Activated CD4-positive, alpha-beta T cell treated with anti-CD3 and anti-CD28 coated beads, Interleukin-2, amount 10 ng/mL, durations not matched to agents 24 days and 14 days (primary cell): ENCODE results near the gene ITGA1. TPM values are rescaled to one million over a fixed set of nuclear protein-coding genes. Genes with fewer than 3 reads are reported as not detected.
A peak's percentile ranks its signal among the peaks of the same experiment; 100 is the strongest.

Source experiments
- DNase-seq: peaks from one replicate; pipeline ENCODE4 v3.0.0; 2022
- H3K27ac Mint-ChIP-seq: one replicate; pipeline ENCODE4 v1.8.0; 2022; ENCODE audit warnings: mild to moderate bottlenecking, mixed read lengths
- H3K27me3 Mint-ChIP-seq: one replicate; pipeline ENCODE4 v1.8.0; 2022; ENCODE audit warnings: mixed read lengths
- H3K36me3 Mint-ChIP-seq: one replicate; pipeline ENCODE4 v1.8.0; 2022; ENCODE audit warnings: low read depth, mild to moderate bottlenecking, mixed read lengths
- H3K4me1 Mint-ChIP-seq: one replicate; pipeline ENCODE4 v1.8.0; 2021; ENCODE audit warnings: mixed read lengths
- H3K4me3 Mint-ChIP-seq: one replicate; pipeline ENCODE4 v1.8.0; 2022; ENCODE audit warnings: mild to moderate bottlenecking, moderate library complexity, mixed read lengths
- H3K9me3 Mint-ChIP-seq: one replicate; pipeline ENCODE4 v1.8.0; 2021; ENCODE audit warnings: mixed read lengths
- intact Hi-C: fragments of 100-400 bp; cut with micrococcal nuclease; formaldehyde crosslinking; loops from one replicate; pipeline ENCODE4 v1.15.1; 2023
- total RNA-seq: library from RNA; stranded (reverse); gene quantifications from 2 replicates; pipeline ENCODE4 v1.2.3, GENCODE V29; 2022

Gene ITGA1
- total RNA-seq, 1 donor from 2014 or later = 1.6 TPM

DNA sequence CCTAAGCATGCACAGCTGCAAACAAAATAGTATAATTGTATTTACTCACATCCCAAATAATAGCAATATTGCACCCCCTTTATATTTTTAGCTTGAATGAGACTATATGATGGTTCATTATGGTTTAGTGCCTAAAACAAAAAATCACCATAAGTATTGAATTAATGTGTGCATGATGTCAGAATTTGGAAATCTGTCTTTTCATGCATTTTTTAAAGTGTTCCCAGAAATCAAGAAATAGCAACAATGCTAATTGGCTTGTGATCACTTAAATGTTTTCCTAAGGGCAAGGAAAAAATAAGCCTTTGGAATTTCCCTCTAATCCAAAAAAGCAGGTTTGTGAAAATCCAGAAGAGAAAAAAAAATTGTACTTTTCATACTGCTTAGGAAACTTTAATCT lies 150.5 kb downstream of the ITGA1 start:
- intact Hi-C loops = no loop called here
- no peaks in the 10 kb centered on the region for H3K4me1 Mint-ChIP-seq
- peaks cover 24% of the 10 kb centered on the region for H3K27me3 Mint-ChIP-seq
- no peak overlapping the region for H3K27ac Mint-ChIP-seq
- DNase-seq = no peak
- no peak overlapping the region for H3K4me3 Mint-ChIP-seq
- H3K9me3 Mint-ChIP-seq = no peaks in the 10 kb centered on the region
- H3K36me3 Mint-ChIP-seq = no peaks in the 10 kb centered on the region

DNA sequence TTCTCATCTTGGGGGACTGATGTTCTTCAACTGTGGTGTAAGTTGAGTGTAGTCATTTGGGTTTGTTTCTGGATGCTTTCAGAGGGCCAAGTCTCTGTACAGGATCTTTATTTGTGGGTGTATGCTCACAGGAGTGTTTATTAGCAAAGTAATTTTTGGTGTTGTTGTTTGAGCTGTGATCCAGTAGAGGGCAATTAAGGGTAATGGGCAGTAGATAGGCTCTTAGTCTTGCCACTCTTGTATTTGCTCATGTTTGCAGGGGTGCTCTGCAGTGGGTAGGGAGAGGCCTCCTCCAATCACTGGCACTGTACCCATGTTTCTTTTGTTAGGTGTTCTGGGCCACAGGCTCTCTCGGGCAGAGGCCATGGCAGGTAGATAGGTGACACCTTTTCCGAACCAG lies 155.6 kb downstream of the ITGA1 start:
- Mint-ChIP-seq H3K36me3 (no peaks in the 10 kb centered on the region), H3K27me3 (peaks cover 12% of the 10 kb centered on the region), H3K4me1 (peaks cover 12% of the 10 kb centered on the region), H3K4me3 (no peak overlapping the region), H3K9me3 (no peaks in the 10 kb centered on the region), H3K27ac (no peak overlapping the region)
- DNase-seq = no peak
- intact Hi-C loops = loop anchor here (10.0 kb wide), 2 partner anchors 532 to 1282 kb away; no protein-coding TSS in a partner anchor

DNA sequence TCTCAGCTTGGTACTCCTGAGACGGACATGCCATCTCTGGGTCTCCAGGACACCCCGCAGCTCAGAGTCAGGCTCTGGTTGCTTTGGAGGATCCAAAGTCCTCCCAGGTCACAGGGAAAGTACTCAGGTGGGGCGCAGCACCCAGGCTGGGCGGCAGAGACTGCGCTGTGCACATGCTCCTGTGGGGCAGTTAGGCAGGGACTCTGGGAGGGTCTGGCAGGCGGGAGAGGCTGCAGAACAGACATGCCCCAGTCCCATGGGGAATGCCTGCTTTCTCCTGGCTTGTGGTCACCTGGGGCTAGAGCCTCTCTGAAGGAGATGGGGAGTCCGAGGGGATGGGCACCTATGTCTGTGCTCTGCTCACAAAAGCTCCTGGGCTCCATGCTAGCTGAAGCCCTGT lies 156.1 kb downstream of the ITGA1 start:
- Mint-ChIP-seq H3K4me1 (peaks cover 16% of the 10 kb centered on the region), H3K9me3 (no peaks in the 10 kb centered on the region), H3K36me3 (no peaks in the 10 kb centered on the region), H3K27ac (no peak overlapping the region), H3K4me3 (no peak overlapping the region), H3K27me3 (peaks cover 11% of the 10 kb centered on the region)
- intact Hi-C loops = loop anchor here (10.0 kb wide), 2 partner anchors 531 to 1281 kb away; no protein-coding TSS in a partner anchor
- no peak for DNase-seq

- intact Hi-C loops = loop anchor here (10.0 kb wide), 2 partner anchors 530 to 1280 kb away; no protein-coding TSS in a partner anchor
- no peaks in the 10 kb centered on the region for H3K9me3 Mint-ChIP-seq
- no peak overlapping the region for H3K27ac Mint-ChIP-seq
- peaks cover 11% of the 10 kb centered on the region for H3K27me3 Mint-ChIP-seq
- H3K4me1 Mint-ChIP-seq = peaks cover 19% of the 10 kb centered on the region
- DNase-seq = no peak
- H3K36me3 Mint-ChIP-seq = no peaks in the 10 kb centered on the region
- peak overlapping the region; percentile 69 for H3K4me3 Mint-ChIP-seq
These were observed 157.3 kb downstream of the ITGA1 start for GRCh38 chr5:52945040-52945439.

DNA sequence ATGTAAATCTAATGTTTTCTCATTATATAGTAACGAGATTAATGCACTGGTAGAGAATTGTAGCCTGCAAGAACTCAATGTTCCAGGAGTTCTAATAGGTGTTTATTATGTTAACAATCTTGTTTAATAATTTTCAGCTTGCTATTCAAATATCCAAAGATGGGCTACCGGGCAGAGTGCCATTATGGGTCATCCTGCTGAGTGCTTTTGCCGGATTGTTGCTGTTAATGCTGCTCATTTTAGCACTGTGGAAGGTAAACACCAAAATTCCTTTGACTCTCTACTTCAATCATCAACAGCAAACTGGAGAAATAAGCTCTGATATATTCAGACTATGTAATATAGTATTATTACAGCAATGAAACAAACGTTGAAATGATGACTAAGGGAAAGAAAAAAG lies 159.5 kb downstream of the ITGA1 start:
- Mint-ChIP-seq H3K9me3 (no peaks in the 10 kb centered on the region), H3K27ac (no peak overlapping the region), H3K4me3 (no peak overlapping the region), H3K4me1 (peaks cover 19% of the 10 kb centered on the region), H3K36me3 (no peaks in the 10 kb centered on the region), H3K27me3 (peaks cover 5% of the 10 kb centered on the region)
- intact Hi-C loops = loop anchor here (10.0 kb wide), 2 partner anchors 528 to 1278 kb away; no protein-coding TSS in a partner anchor
- no peak for DNase-seq

- Mint-ChIP-seq H3K27ac (no peak overlapping the region), H3K27me3 (peaks cover 5% of the 10 kb centered on the region), H3K4me3 (no peak overlapping the region), H3K4me1 (peaks cover 19% of the 10 kb centered on the region), H3K36me3 (no peaks in the 10 kb centered on the region), H3K9me3 (no peaks in the 10 kb centered on the region)
- intact Hi-C loops = loop anchor here (1.0 to 10.0 kb wide), 5 partner anchors 40 to 1277 kb away; no protein-coding TSS in a partner anchor
- no peak for DNase-seq
These were observed 160.1 kb downstream of the ITGA1 start for GRCh38 chr5:52947851-52948250.

DNA sequence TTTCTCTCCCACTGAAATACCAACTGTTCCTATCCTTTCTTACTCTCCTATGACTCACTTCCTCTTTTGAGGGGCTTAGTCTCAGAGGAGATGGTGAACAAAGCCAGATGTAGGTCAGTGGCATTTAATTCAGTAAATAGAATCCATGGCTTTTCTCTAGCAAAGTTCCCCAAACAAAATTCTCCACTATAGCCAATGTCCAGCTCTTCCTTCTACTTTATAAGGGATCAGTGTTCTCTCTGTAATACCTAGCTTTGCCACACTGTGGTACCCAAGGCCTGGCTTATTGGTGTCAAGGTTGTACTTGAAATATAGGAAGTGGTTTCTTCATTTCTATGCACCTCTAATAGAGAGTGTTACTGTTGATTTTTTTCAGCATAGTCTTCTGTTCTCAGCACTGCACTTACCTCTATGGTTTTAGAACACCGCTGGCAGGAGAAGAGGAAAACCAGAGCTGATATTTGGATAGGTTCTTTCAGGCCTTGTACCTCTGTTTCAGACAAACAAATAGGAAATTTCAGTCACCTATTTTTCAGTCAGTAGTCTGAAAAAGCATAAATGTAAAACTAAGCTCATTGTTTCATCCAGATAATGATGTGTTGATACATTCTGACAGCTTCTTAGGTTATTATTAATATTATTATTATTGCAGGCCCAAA lies 160.8 kb downstream of the ITGA1 start:
- peak; percentile 92 for DNase-seq
- Mint-ChIP-seq H3K36me3 (no peaks in the 10 kb centered on the region), H3K4me1 (peaks cover 19% of the 10 kb centered on the region), H3K27me3 (peaks cover 1% of the 10 kb centered on the region), H3K9me3 (no peaks in the 10 kb centered on the region), H3K4me3 (no peak overlapping the region), H3K27ac (peak overlapping the region; percentile 46)
- intact Hi-C loops = loop anchor here (1.0 to 10.0 kb wide), 5 partner anchors 40 to 1276 kb away; no protein-coding TSS in a partner anchor

DNA sequence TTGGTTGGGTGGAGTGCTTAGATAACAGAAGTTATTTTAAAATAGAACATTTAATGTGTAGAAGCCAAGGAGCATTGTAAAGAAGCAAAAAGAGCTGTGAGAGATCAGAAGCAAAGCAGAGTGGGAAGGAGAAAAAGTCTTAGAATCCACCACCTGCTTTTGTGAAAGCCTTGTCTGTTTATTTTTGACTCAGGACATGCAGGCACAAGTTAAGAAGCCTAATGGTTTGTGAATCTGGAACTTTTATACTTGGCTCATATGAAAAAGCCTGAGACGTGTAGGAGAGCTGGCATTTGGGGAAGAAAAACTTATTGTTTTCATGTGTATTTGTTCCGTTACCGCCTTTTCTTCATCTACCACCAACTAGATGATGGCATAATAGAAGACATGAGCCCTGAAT lies 163.0 kb downstream of the ITGA1 start:
- no peak overlapping the region for H3K4me3 Mint-ChIP-seq
- H3K27ac Mint-ChIP-seq = no peak overlapping the region
- no peak for DNase-seq
- H3K36me3 Mint-ChIP-seq = no peaks in the 10 kb centered on the region
- peaks cover 3% of the 10 kb centered on the region for H3K27me3 Mint-ChIP-seq
- intact Hi-C loops = no loop called here
- H3K4me1 Mint-ChIP-seq = peaks cover 13% of the 10 kb centered on the region
- H3K9me3 Mint-ChIP-seq = no peaks in the 10 kb centered on the region

- Mint-ChIP-seq H3K27me3 (peaks cover 3% of the 10 kb centered on the region), H3K4me3 (no peak overlapping the region), H3K9me3 (no peaks in the 10 kb centered on the region), H3K4me1 (peaks cover 8% of the 10 kb centered on the region), H3K27ac (no peak overlapping the region), H3K36me3 (no peaks in the 10 kb centered on the region)
- intact Hi-C loops = no loop called here
- no peak for DNase-seq
These were observed 164.8 kb downstream of the ITGA1 start for GRCh38 chr5:52952483-52952882.

- no peak for DNase-seq
- Mint-ChIP-seq H3K4me1 (no peaks in the 10 kb centered on the region), H3K4me3 (no peak overlapping the region), H3K27me3 (peaks cover 11% of the 10 kb centered on the region), H3K27ac (no peak overlapping the region), H3K36me3 (no peaks in the 10 kb centered on the region), H3K9me3 (no peaks in the 10 kb centered on the region)
- intact Hi-C loops = no loop called here
These were observed 168.3 kb downstream of the ITGA1 start for GRCh38 chr5:52956014-52956413.

DNA sequence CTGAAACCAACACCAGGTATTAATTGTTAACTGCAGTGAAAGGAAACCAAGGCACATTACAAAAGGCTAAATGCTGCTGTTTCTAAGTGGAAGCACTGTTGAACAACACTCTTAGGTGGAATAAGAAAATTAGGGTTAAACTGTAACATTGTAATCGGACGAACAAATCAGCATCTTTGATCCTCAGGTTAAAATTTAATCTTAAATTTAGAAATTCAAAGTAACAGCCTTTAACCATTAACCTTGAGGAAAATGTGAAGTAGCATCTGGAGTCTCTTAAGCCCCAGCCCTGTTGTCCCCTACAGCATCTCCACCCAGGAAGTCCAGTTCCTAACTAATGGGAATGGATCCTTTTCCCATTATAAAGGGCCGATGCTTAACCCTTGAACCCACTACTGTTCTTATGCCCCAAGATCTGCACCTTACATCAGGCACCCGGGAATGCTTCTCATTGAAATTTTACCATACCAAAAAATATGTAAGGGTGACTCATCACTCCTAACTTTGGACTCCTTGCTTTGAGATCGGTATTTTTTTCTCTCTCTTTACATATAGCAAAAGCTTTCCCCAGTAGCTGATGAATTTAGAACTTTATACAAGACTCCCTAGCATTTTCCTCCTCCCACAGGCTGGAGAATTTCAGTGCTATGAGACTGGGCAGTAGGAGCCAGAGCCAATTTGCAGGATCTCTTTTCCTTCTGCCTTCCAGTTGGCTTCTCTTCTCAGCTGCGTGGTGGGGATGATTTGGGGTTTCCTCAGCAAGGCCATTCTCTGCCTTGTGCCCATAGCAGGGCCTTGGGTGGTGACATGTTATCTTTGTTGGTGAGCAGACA lies 169.4 kb downstream of the ITGA1 start:
- no peaks in the 10 kb centered on the region for H3K4me1 Mint-ChIP-seq
- intact Hi-C loops = no loop called here
- no peaks in the 10 kb centered on the region for H3K36me3 Mint-ChIP-seq
- no peak overlapping the region for H3K4me3 Mint-ChIP-seq
- no peak overlapping the region for H3K27ac Mint-ChIP-seq
- H3K27me3 Mint-ChIP-seq = peaks cover 18% of the 10 kb centered on the region
- H3K9me3 Mint-ChIP-seq = peaks cover 5% of the 10 kb centered on the region
- DNase-seq = no peak

GRCh38 chr5:52961274-52961681 lies 173.6 kb downstream of the ITGA1 start:
- H3K4me3 Mint-ChIP-seq = no peak overlapping the region
- intact Hi-C loops = no loop called here
- peaks cover 5% of the 10 kb centered on the region for H3K9me3 Mint-ChIP-seq
- DNase-seq = no peak
- H3K27me3 Mint-ChIP-seq = peaks cover 23% of the 10 kb centered on the region
- no peaks in the 10 kb centered on the region for H3K4me1 Mint-ChIP-seq
- no peak overlapping the region for H3K27ac Mint-ChIP-seq
- H3K36me3 Mint-ChIP-seq = no peaks in the 10 kb centered on the region

GRCh38 chr5:52963636-52964035 lies 175.9 kb downstream of the ITGA1 start:
- peaks cover 41% of the 10 kb centered on the region for H3K27me3 Mint-ChIP-seq
- H3K9me3 Mint-ChIP-seq = peaks cover 19% of the 10 kb centered on the region
- H3K4me1 Mint-ChIP-seq = no peaks in the 10 kb centered on the region
- intact Hi-C loops = no loop called here
- H3K36me3 Mint-ChIP-seq = peaks cover 2% of the 10 kb centered on the region
- H3K4me3 Mint-ChIP-seq = no peak overlapping the region
- DNase-seq = no peak
- H3K27ac Mint-ChIP-seq = no peak overlapping the region

DNA sequence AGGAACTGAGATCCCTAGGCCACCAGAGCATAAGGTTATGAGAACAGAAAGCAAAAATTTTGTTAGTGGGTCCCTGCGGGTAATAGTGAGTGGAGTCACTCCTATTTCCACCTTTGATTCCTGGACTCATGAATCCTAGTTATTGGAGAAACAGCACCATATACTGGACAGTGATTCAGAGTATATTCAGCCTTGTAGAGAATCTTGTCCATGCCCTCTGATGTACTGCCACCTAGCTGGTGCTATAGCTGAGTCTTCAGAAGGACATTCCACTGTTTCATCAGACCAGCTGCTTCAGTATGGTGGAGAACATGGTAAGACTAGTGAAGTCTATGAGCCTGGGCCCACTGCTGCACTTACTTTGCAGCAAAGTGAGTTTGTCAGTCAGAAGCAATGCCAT lies 176.4 kb downstream of the ITGA1 start:
- H3K27ac Mint-ChIP-seq = no peak overlapping the region
- no peak overlapping the region for H3K4me3 Mint-ChIP-seq
- peaks cover 45% of the 10 kb centered on the region for H3K27me3 Mint-ChIP-seq
- DNase-seq = no peak
- H3K36me3 Mint-ChIP-seq = peaks cover 4% of the 10 kb centered on the region
- no peaks in the 10 kb centered on the region for H3K4me1 Mint-ChIP-seq
- H3K9me3 Mint-ChIP-seq = peaks cover 23% of the 10 kb centered on the region
- intact Hi-C loops = no loop called here
